Panc1 (cell line): ENCODE results near the gene PKD1.

Source experiments
- CTCF ChIP-seq: fragments of 450-650 bp; IDR thresholded peaks from 2 replicates; pipeline ENCODE4 v1.5.1; 2017; ENCODE audit warnings: mild to moderate bottlenecking
- POLR2AphosphoS5 ChIP-seq: IDR thresholded peaks from 2 replicates; pipeline ENCODE4 v1.6.1; 2012; ENCODE audit warnings: mild to moderate bottlenecking, low read depth, low read length, moderate library complexity
- REST ChIP-seq, 2 experiments: IDR thresholded peaks; 2 replicates each; pipeline ENCODE4 v1.6.1; 2011 to 2012; ENCODE audit warnings: low read depth in 2 of 2, control low read depth in 1 of 2, low read length in 1 of 2, mild to moderate bottlenecking in 1 of 2, moderate library complexity in 1 of 2; ENCODE audit not compliant: insufficient read depth in 1 of 2

- TF ChIP-seq CTCF (no peak), REST (IDR thresholded peaks at IDR 0.05; ENCODE audit: insufficient read depth in 1 of 2, low read depth in 2 of 2, low read length in 1 of 2) (0 out of 4 replicates have a peak, but pooled peaks of 1 of the 2 experiments have one; percentile 37), POLR2AphosphoS5 (peak; percentile 47)
Measured at GRCh38 chr16:2087748-2088631, 47.7 kb downstream of the PKD1 start.
